Astrocyte of the cerebellum (primary cell): ENCODE results near the gene OXCT1.

Experiments used
- DNase-seq: peaks from one replicate; pipeline ENCODE4 v3.0.0-alpha.2; 2011; ENCODE audit warnings: low read depth
- H3K4me3 ChIP-seq: 2 replicates; pipeline ENCODE4 v1.5.1; 2011; ENCODE audit warnings: mild to moderate bottlenecking, low read depth, low read length, moderate library complexity
- in situ Hi-C: cut with HindIII; loops from 2 replicates; pipeline ENCODE4 v1.10.0; 2017; ENCODE audit warnings: low sequenced_read_pairs
- TF ChIP-seq, protein P1 (sequence below): IDR thresholded peaks from 2 replicates; pipeline ENCODE4 v1.5.1; 2012; ENCODE audit warnings: low read length, low read depth, moderate library complexity, mild to moderate bottlenecking; ENCODE audit errors: missing control alignments

Gene OXCT1

DNA sequence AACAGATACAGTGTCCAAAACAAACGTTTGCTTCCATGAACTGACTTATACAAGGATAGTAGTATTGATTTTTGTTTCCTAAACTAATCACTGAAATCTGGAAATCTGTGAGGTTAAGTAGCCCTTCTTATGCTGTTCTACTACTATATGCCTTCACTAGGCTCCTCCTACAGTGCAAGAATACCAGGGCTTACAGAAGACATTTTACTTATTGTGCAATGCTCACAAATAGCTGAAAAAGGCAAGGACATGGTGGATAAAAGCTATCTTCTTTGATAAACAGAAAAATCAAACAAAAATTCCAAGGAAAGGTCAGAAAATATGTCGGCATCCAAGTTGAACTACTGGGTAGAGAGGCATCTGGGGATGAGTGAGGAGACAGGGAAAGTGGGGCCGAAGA lies 61.9 kb downstream of the OXCT1 start:
- TF ChIP-seq, protein P1, sequence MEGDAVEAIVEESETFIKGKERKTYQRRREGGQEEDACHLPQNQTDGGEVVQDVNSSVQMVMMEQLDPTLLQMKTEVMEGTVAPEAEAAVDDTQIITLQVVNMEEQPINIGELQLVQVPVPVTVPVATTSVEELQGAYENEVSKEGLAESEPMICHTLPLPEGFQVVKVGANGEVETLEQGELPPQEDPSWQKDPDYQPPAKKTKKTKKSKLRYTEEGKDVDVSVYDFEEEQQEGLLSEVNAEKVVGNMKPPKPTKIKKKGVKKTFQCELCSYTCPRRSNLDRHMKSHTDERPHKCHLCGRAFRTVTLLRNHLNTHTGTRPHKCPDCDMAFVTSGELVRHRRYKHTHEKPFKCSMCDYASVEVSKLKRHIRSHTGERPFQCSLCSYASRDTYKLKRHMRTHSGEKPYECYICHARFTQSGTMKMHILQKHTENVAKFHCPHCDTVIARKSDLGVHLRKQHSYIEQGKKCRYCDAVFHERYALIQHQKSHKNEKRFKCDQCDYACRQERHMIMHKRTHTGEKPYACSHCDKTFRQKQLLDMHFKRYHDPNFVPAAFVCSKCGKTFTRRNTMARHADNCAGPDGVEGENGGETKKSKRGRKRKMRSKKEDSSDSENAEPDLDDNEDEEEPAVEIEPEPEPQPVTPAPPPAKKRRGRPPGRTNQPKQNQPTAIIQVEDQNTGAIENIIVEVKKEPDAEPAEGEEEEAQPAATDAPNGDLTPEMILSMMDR, result no peak
- in situ Hi-C loops, result no loop called here
- no peak overlapping the region for H3K4me3 ChIP-seq
- DNase-seq, result no peak

DNA sequence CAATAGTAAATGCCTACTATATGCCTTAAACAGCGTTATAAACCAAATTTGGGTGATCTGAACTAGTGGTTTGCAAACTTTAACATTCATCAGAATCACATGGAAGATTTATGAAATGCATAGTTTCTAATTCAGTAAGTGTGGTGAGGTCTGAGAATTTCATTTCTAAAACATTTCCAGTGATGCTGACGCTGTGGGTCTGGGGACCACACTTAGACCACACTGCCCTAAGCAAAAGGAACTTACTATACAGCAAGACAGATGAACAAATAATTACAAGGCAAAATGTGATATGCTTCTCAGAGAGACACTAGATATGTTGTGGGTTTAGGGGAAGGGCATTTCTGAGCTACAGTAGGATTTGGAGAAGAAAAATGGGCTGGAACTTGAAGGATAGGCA lies 72.6 kb downstream of the OXCT1 start:
- DNase-seq, result no peak
- in situ Hi-C loops, result no loop called here
- H3K4me3 ChIP-seq, result no peak overlapping the region
- TF ChIP-seq, protein P1, result no peak

DNA sequence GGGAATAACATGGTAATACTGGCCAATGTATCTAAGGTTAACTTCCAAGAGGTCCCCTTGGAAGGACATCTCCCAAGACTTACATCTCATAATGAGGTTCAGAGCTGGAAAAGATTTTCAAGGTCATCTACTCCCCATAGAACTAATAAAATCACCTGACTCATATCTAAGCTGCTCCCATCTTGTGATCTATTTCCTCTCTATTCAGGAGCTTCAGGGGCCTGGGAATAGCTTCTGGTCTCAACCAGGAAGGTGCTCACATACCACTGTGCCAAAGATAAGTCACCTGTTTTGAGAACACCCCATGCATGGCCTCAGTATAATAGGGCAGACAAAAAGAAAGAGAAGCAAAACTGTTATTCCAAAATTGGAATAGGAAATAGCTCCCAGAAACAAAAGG lies 74.2 kb downstream of the OXCT1 start:
- DNase-seq, result no peak
- in situ Hi-C loops, result no loop called here
- no peak overlapping the region for H3K4me3 ChIP-seq
- TF ChIP-seq, protein P1, result no peak

DNA sequence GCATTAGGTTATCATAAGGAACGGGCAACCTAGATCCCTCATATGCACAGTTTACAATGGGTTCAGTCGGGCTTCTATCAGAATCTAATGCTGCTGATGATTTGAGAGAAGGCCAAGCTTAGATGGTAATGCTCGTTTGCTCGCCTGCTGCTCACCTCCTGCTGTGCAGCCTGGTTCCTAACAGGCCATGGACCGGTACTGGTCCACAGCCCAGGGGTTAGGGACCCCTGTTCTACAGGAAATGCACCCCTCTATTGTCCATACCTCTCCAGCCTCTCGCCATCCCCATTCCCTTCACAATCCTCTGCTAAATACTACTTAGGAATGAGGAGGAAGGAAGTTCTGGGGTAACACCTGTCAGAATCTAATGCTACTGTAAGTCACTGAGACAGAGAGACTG lies 75.1 kb downstream of the OXCT1 start:
- H3K4me3 ChIP-seq, result no peak overlapping the region
- TF ChIP-seq, protein P1, result no peak
- DNase-seq, result no peak
- in situ Hi-C loops, result no loop called here

DNA sequence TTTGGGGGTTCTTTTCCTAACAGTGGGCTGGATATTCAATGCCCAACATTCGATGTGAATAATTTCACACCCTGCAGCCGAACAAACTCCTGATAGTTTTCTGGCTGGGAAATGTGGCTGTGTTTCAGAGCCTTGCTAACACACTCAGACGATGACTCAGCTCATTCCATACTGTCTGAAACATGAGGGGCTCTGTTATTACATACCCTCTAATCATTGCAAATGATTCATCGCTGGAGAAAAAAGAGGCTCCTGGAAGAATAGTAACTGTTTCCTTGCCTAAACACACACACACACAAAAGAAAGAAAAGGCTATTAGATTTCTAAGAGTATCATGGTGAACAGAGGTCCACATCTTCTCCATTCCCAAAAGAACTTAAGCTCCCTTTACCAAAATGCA lies 75.8 kb downstream of the OXCT1 start:
- DNase-seq, result peak; percentile 94
- H3K4me3 ChIP-seq, result no peak overlapping the region
- in situ Hi-C loops, result no loop called here
- TF ChIP-seq, protein P1, result no peak

DNA sequence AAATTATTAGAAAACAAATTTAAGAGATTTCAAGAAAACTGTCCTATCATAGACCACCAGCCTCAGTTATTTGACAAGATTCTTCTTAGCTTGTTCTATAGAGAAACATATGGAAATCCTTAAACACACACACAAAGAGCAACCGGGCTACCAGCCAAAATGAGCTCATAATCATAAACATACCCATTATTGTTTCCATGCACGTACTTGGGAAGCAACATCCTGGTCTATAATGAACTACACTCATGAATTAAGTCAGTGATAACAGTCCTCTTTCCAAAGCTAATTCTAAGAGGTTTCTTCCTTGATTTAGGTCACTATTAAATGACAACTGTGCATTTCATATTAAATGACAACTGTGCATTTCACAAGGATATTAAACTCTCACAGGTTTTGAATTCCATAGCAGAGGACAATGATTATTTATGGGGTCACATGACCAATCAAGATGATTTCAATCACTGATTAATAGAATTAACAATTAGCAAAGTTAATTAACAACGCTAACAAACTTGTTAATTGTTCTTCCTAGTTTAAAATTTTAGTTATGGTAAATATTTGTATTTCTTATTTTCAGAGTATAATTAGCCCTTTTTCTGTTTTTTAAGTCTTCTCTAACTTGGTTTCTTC lies 77.0 kb downstream of the OXCT1 start:
- DNase-seq, result peak; percentile 34
- in situ Hi-C loops, result no loop called here
- H3K4me3 ChIP-seq, result no peak overlapping the region
- TF ChIP-seq, protein P1, result no peak
